HG03196 (cell line): Measurements from ENCODE around the gene SH3BGR.
"Not testable (repeated sequence)": the region's sequence is repeated elsewhere in the genome, so short reads cannot be mapped to it uniquely, and the experiment has no call there.

Source experiments
- ATAC-seq: cut with Tn5 transposase; IDR thresholded peaks from one replicate; pipeline ENCODE4 v1.9.1; 2021; ENCODE audit not compliant: unreplicated experiment

Gene SH3BGR

GRCh38 chr21:39538453-39539042 is 86.8 kb downstream of the SH3BGR start:
- ATAC-seq, result no peak

GRCh38 chr21:39540367-39540766 is 88.6 kb downstream of the SH3BGR start:
- ATAC-seq, result not testable (repeated sequence)

- ATAC-seq, result no peak
Measured at GRCh38 chr21:39542736-39543135, 91.0 kb downstream of the SH3BGR start.

GRCh38 chr21:39546522-39546921 is 94.8 kb downstream of the SH3BGR start:
- ATAC-seq, result no peak

- no peak for ATAC-seq
Measured at GRCh38 chr21:39552856-39553255, 101.1 kb downstream of the SH3BGR start.

GRCh38 chr21:39553331-39553730 is 101.6 kb downstream of the SH3BGR start:
- no peak for ATAC-seq

- ATAC-seq, result no peak
Measured at GRCh38 chr21:39555911-39556590, 104.3 kb downstream of the SH3BGR start.

- ATAC-seq, result no peak
Measured at GRCh38 chr21:39559511-39559910, 107.7 kb downstream of the SH3BGR start.

GRCh38 chr21:39561140-39561539 is 109.4 kb downstream of the SH3BGR start:
- ATAC-seq, result no peak

- no peak for ATAC-seq
Measured at GRCh38 chr21:39562791-39563770, 111.3 kb downstream of the SH3BGR start.

GRCh38 chr21:39564200-39564599 is 112.4 kb downstream of the SH3BGR start:
- no peak for ATAC-seq
